Gastroesophageal sphincter (tissue), 3 donors: Measurements from ENCODE around the gene MBNL1.

Experiments
- EP300 ChIP-seq: sonication (generic); formaldehyde crosslinking; IDR thresholded peaks from one replicate; pipeline ENCODE4 v1.6.1; 2017; ENCODE audit warnings: antibody characterized with exemption, mild to moderate bottlenecking
- POLR2A ChIP-seq, 2 donors: fragments of 450-650 bp; IDR thresholded peaks; one replicate each; pipeline ENCODE4 v1.6.1; 2017; ENCODE audit warnings: antibody characterized with exemption in 2 of 2, mild to moderate bottlenecking in 2 of 2, moderate library complexity in 1 of 2
- TF ChIP-seq, protein P1 (sequence below), 4 experiments: fragments of 200-600 bp in 2 of 4; fragments of 450-650 bp in 2 of 4; sonication (generic) in 1 of 4; IDR thresholded peaks; one replicate each; pipeline ENCODE4 v1.5.1; 2017 to 2019; ENCODE audit warnings: antibody characterized with exemption in 4 of 4, mild to moderate bottlenecking in 2 of 4, moderate library complexity in 2 of 4

DNA sequence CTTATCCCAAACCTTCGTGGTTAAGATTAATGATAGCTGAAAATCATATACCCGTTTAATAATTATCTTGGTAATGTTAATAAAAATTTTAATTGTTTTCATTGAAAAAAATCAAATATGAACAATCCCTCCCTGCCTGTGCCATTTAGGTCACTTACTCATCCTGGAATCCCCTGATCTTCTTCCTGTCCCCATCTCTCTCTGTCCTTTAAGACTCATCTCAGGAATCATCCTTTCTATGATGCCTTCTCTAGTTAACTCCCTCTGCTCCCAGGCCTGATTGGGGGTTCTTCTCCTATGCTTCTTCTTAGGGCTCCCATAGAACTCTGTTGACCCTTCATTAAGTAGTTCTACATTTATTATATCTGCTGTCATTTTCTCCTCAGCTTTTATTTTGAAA lies 91.6 kb downstream of the MBNL1 start:
- TF ChIP-seq EP300 = no peak
- TF ChIP-seq, protein P1, sequence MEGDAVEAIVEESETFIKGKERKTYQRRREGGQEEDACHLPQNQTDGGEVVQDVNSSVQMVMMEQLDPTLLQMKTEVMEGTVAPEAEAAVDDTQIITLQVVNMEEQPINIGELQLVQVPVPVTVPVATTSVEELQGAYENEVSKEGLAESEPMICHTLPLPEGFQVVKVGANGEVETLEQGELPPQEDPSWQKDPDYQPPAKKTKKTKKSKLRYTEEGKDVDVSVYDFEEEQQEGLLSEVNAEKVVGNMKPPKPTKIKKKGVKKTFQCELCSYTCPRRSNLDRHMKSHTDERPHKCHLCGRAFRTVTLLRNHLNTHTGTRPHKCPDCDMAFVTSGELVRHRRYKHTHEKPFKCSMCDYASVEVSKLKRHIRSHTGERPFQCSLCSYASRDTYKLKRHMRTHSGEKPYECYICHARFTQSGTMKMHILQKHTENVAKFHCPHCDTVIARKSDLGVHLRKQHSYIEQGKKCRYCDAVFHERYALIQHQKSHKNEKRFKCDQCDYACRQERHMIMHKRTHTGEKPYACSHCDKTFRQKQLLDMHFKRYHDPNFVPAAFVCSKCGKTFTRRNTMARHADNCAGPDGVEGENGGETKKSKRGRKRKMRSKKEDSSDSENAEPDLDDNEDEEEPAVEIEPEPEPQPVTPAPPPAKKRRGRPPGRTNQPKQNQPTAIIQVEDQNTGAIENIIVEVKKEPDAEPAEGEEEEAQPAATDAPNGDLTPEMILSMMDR (IDR thresholded peaks at IDR 0.05) = no peak
- no peak for TF ChIP-seq POLR2A (IDR thresholded peaks at IDR 0.05)
